AG04449 (cell line): ENCODE data around the gene BTG2.

Source experiments
- CTCF ChIA-PET: fragments of 350-600 bp; formaldehyde crosslinking; extraction: SDS; loops from one replicate; lab custom pipeline; 2021; ENCODE audit warnings: antibody characterized with exemption; lab: Yijun Ruan, JAX
- POLR2A ChIA-PET: fragments of 400-600, 350-600 bp; formaldehyde crosslinking; extraction: SDS; loops from one replicate; lab custom pipeline; 2020; ENCODE audit warnings: antibody characterized with exemption, inconsistent platforms; lab: Yijun Ruan, JAX
- DNase-seq: peaks from one replicate; pipeline ENCODE4 v3.0.0-alpha.2; 2010; ENCODE audit warnings: low read depth, low spot score
- H3K4me3 ChIP-seq: 2 replicates; pipeline ENCODE4 v1.5.1; 2011; ENCODE audit warnings: low read depth, mild to moderate bottlenecking, control low read depth, low read length
- CTCF ChIP-seq: IDR thresholded peaks from one replicate; pipeline ENCODE4 v1.5.1; 2011; ENCODE audit warnings: mild to moderate bottlenecking, moderate library complexity, low read length, control low read depth, inconsistent platforms; ENCODE audit not compliant: insufficient read depth; ENCODE audit errors: missing control alignments

The BTG2 gene

GRCh38 chr1:203302456-203302855, 2.9 kb upstream of the BTG2 start:
- CTCF ChIA-PET = interaction anchor here (1.0 kb wide), 1 partner anchor 35 kb away, joined by 3 read pairs; no protein-coding TSS in a partner anchor
- no peak for TF ChIP-seq CTCF
- H3K4me3 ChIP-seq = no peak overlapping the region
- POLR2A ChIA-PET = no interaction called here
- DNase-seq = no peak

GRCh38 chr1:203302894-203303293, 2.4 kb upstream of the BTG2 start:
- DNase-seq = no peak
- H3K4me3 ChIP-seq = no peak overlapping the region
- no peak for TF ChIP-seq CTCF
- ChIA-PET POLR2A (no interaction called here), CTCF (no interaction called here)

- CTCF ChIA-PET = interaction anchor here (1.7 to 13.8 kb wide), 2 partner anchors 10 to 35 kb away, joined by 4 to 154 read pairs; no protein-coding TSS in a partner anchor
- POLR2A ChIA-PET = interaction anchor here (0.6 to 1.4 kb wide), 6 partner anchors 8 to 23 kb away, joined by 4 to 5 read pairs (median 5); no protein-coding TSS in a partner anchor
- no peak for TF ChIP-seq CTCF
- no peak for DNase-seq
- H3K4me3 ChIP-seq = peak overlapping the region; percentile 51; the same call in 1 of the 2 replicates
Observed at GRCh38 chr1:203304391-203304918, 864 bp upstream of the BTG2 start.

- DNase-seq = no peak
- POLR2A ChIA-PET = interaction anchor here (1.0 to 1.4 kb wide), 6 partner anchors 10 to 21 kb away, joined by 3 to 5 read pairs (median 4); no protein-coding TSS in a partner anchor
- CTCF ChIA-PET = interaction anchor here (0.8 to 13.8 kb wide), 9 partner anchors 10 to 46 kb away, joined by 3 to 154 read pairs (median 4); partner anchors contain the start of gene FMOD
- TF ChIP-seq CTCF = no peak
- H3K4me3 ChIP-seq = peak overlapping the region; percentile 85
Observed at GRCh38 chr1:203305809-203306088, 430 bp downstream of the BTG2 start.

- DNase-seq = peak; percentile 59
- peak overlapping the region; percentile 85 for H3K4me3 ChIP-seq
- no peak for TF ChIP-seq CTCF
- ChIA-PET CTCF (interaction anchor here (0.8 to 13.8 kb wide), 12 partner anchors 10 to 45 kb away, joined by 3 to 154 read pairs (median 5); partner anchors contain the start of gene FMOD), POLR2A (interaction anchor here (0.7 to 1.4 kb wide), 9 partner anchors 9 to 39 kb away, joined by 3 to 5 read pairs (median 3); no protein-coding TSS in a partner anchor)
Observed at GRCh38 chr1:203306089-203306964, 1.0 kb downstream of the BTG2 start.
